Measurements from ENCODE around the gene BEGAIN. TPM values are rescaled to one million over a fixed set of nuclear protein-coding genes. Genes with fewer than 3 reads are reported as not detected.

BEGAIN gene
- total and polyA plus RNA-seq, 2 donors (not counting 3 experiments of a cell fraction or from before 2014, with no cell fraction given): 0.49 TPM; not detected in 1

DNA sequence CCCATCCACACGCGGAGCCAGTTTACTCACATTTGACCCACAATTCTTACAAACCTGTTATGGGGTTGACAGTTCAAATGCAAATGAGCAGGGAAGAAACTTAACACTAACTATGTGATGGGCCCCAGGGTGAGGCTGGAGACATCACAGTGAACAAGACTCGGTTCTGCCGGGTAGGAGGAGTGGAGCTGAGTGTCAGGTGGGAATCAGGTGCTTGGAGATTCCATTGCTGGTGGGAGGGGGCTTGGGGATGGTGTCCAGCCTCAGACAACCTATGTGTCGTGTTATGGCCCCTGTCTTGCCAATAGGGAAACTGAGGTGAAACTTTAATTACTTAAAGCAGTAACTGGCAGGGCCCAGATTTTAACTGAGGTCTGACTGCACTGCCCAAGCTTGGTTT, 41.9 kb downstream of the BEGAIN start:
- TF ChIP-seq FOS (IDR thresholded peaks at IDR 0.05; ENCODE audit: borderline replicate concordance, insufficient read depth, low read length) (no peak), GATA2 (IDR thresholded peaks at IDR 0.05; ENCODE audit: insufficient read depth, insufficient read length, low read depth, low read length) (no peak), EZH2 (IDR thresholded peaks at IDR 0.05; ENCODE audit: borderline replicate concordance, low read depth, low read length, severe bottlenecking) (no peak), MYC (IDR thresholded peaks at IDR 0.05; ENCODE audit: low read depth, low read length) (no peak), JUN (IDR thresholded peaks at IDR 0.05; ENCODE audit: borderline replicate concordance, insufficient read depth, insufficient read length, low read depth) (no peak), POLR2AphosphoS5 (IDR thresholded peaks at IDR 0.05; ENCODE audit: insufficient read depth, low read depth, low read length) (no peak), POLR2A (IDR thresholded peaks at IDR 0.05; ENCODE audit: low read depth, low read length) (no peak)
- TF ChIP-seq, protein P1, sequence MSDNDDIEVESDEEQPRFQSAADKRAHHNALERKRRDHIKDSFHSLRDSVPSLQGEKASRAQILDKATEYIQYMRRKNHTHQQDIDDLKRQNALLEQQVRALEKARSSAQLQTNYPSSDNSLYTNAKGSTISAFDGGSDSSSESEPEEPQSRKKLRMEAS (IDR thresholded peaks at IDR 0.05; ENCODE audit: insufficient read depth, insufficient read length): no peak
- TF ChIP-seq, protein P2, sequence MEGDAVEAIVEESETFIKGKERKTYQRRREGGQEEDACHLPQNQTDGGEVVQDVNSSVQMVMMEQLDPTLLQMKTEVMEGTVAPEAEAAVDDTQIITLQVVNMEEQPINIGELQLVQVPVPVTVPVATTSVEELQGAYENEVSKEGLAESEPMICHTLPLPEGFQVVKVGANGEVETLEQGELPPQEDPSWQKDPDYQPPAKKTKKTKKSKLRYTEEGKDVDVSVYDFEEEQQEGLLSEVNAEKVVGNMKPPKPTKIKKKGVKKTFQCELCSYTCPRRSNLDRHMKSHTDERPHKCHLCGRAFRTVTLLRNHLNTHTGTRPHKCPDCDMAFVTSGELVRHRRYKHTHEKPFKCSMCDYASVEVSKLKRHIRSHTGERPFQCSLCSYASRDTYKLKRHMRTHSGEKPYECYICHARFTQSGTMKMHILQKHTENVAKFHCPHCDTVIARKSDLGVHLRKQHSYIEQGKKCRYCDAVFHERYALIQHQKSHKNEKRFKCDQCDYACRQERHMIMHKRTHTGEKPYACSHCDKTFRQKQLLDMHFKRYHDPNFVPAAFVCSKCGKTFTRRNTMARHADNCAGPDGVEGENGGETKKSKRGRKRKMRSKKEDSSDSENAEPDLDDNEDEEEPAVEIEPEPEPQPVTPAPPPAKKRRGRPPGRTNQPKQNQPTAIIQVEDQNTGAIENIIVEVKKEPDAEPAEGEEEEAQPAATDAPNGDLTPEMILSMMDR (IDR thresholded peaks at IDR 0.05; ENCODE audit: extremely low read depth in 1 of 2, insufficient read depth in 1 of 2, low read depth in 1 of 2, low read length in 2 of 2): no peak
- intact Hi-C loops (cut with micrococcal nuclease) (loop anchor here (5.0 to 10.0 kb wide), 2 partner anchors 131 to 158 kb away; no protein-coding TSS in a partner anchor), dilution Hi-C loops (cut with MboI; ENCODE audit: extremely low pct_ligation_motif_present, low sequenced_read_pairs) (no loop called here)
- Histone ChIP-seq H3K27ac (ENCODE audit: insufficient read depth, low read depth, low read length) (no peak overlapping the region), H4K20me1 (replicated peaks; ENCODE audit: control insufficient read depth, extremely low read depth, insufficient read depth, low read length) (no peaks in the 10 kb centered on the region), H3K4me3 (replicated peaks in 1 of 3; ENCODE audit: insufficient read depth in 1 of 3, low read depth in 1 of 3, low read length in 3 of 3) (no peak overlapping the region), H3K4me1 (ENCODE audit: control insufficient read depth, extremely low read depth, insufficient read depth, low read length) (peaks cover 6% of the 10 kb centered on the region), H3K9ac (replicated peaks; ENCODE audit: extremely low read depth, insufficient read depth, low read length) (no peak overlapping the region), H3K9me1 (replicated peaks; ENCODE audit: control insufficient read depth, extremely low read depth, insufficient read depth, low read length) (no peaks in the 10 kb centered on the region), H3K36me3 (ENCODE audit: control insufficient read depth in 2 of 2, extremely low read depth in 1 of 2, insufficient read depth in 2 of 2, low read length in 2 of 2) (no peaks in the 10 kb centered on the region), H2AFZ (ENCODE audit: low read depth, low read length) (peak overlapping the region; percentile 98), H3K9me3 (replicated peaks; ENCODE audit: control insufficient read depth, insufficient read depth, low read length) (no peaks in the 10 kb centered on the region), H3K27me3 (ENCODE audit: control insufficient read depth in 2 of 2, insufficient read depth in 2 of 2, low read length in 2 of 2) (no peaks in the 10 kb centered on the region), H3K79me2 (ENCODE audit: control insufficient read depth, insufficient read depth, low read length) (no peaks in the 10 kb centered on the region), H3K4me2 (ENCODE audit: insufficient read depth, low read length) (no peak overlapping the region)
- ChIA-PET CTCF (interaction anchor here (1.1 to 1.7 kb wide), 3 partner anchors 11 to 100 kb away, joined by 3 to 9 read pairs (median 7); no protein-coding TSS in a partner anchor), POLR2A (no interaction called here)
- DNase-seq (ENCODE audit: low read depth, low spot score): no peak
- FAIRE-seq: no peak
- BruUV-seq (replicated peaks): no TSS peak
